H1 (cell line): ENCODE data around the gene PDCL3. TPM values are rescaled to one million over a fixed set of nuclear protein-coding genes. Genes with fewer than 3 reads are reported as not detected.

Experiments used
- CTCF ChIA-PET: fragments of 300-600 bp; sonication (Branson Sonifier 250); formaldehyde crosslinking; loops from one replicate; lab custom pipeline; 2021; ENCODE audit not compliant: partially characterized antibody; lab: Charles Lee
- POLR2A ChIA-PET: fragments of 300-600 bp; sonication (Branson Sonifier 250); formaldehyde crosslinking; loops from one replicate; lab custom pipeline; 2021; ENCODE audit warnings: inconsistent platforms; ENCODE audit not compliant: partially characterized antibody; lab: Charles Lee
- DNase-seq, 2 experiments: peaks; one replicate each; pipeline versions ENCODE4 v3.0.0 to v3.0.0-alpha.2; 2010 to 2022; ENCODE audit warnings: low spot score in 2 of 2, low read depth in 1 of 2, mixed read lengths in 1 of 2
- FAIRE-seq: peaks from 2 replicates; lab custom pipeline; 2011; peaks lifted over from hg19 to GRCh38; lab: Jason Lieb, UNC
- H2AFZ ChIP-seq: 2 replicates; pipeline ENCODE4 v1.8.1; 2012; ENCODE audit warnings: low read length, inconsistent platforms
- H2AK5ac ChIP-seq: 2 replicates; pipeline ENCODE4 v1.6.1; 2013; ENCODE audit warnings: low read depth, low read length
- H2BK120ac ChIP-seq: replicated peaks from 2 replicates; pipeline ENCODE3; 2013; ENCODE audit warnings: low read depth, low read length, inconsistent platforms
- H2BK12ac ChIP-seq: 2 replicates; pipeline ENCODE4 v1.6.1; 2013; ENCODE audit warnings: low read depth, low read length
- H2BK15ac ChIP-seq: 2 replicates; pipeline ENCODE4 v1.6.1; 2013; ENCODE audit warnings: low read length
- H2BK20ac ChIP-seq: 2 replicates; pipeline ENCODE4 v1.6.1; 2013; ENCODE audit warnings: low read length
- H2BK5ac ChIP-seq: 2 replicates; pipeline ENCODE4 v1.6.1; 2013; ENCODE audit warnings: low read depth, low read length
- H3K14ac ChIP-seq: 2 replicates; pipeline ENCODE4 v1.6.1; 2013; ENCODE audit warnings: inconsistent platforms; ENCODE audit not compliant: insufficient read length
- H3K18ac ChIP-seq: 2 replicates; pipeline ENCODE4 v1.6.1; 2013; ENCODE audit warnings: low read length; ENCODE audit errors: extremely low read depth
- H3K23ac ChIP-seq: 2 replicates; pipeline ENCODE4 v1.6.1; 2013; ENCODE audit warnings: inconsistent platforms; ENCODE audit not compliant: insufficient read length
- H3K23me2 ChIP-seq: 2 replicates; pipeline ENCODE4 v1.6.1; 2013; ENCODE audit warnings: low read depth, low read length
- H3K27ac ChIP-seq: 2 replicates; pipeline ENCODE4 v1.6.1; 2011; ENCODE audit warnings: low read depth, low read length, inconsistent platforms
- H3K27me3 ChIP-seq, 4 experiments: replicated peaks in 1 of 4; 1 replicate in 1 of 4; 2 replicates in 3 of 4; pipeline versions ENCODE4 v1.6.1 to v1.8.1; 2011 to 2013; ENCODE audit warnings: low read length in 3 of 4, mild to moderate bottlenecking in 3 of 4, inconsistent platforms in 2 of 4, mixed read lengths in 2 of 4, moderate library complexity in 1 of 4; ENCODE audit not compliant: control insufficient read depth in 3 of 4, insufficient read depth in 3 of 4; ENCODE audit errors: extremely low read depth in 1 of 4
- H3K36me3 ChIP-seq, 4 experiments: 2 replicates each; pipeline versions ENCODE4 v1.6.1 to v1.8.1; 2011 to 2013; ENCODE audit warnings: mild to moderate bottlenecking in 4 of 4, low read length in 3 of 4, moderate library complexity in 2 of 4, control low read depth in 1 of 4, inconsistent platforms in 1 of 4; ENCODE audit not compliant: insufficient read depth in 4 of 4, control insufficient read depth in 2 of 4
- H3K4ac ChIP-seq: replicated peaks from 2 replicates; pipeline ENCODE3; 2013; ENCODE audit warnings: low read length, low read depth, mixed read lengths, inconsistent platforms; ENCODE audit not compliant: insufficient read length
- H3K4me1 ChIP-seq, 4 experiments: replicated peaks in 1 of 4; 1 replicate in 1 of 4; 2 replicates in 3 of 4; pipeline versions ENCODE4 v1.6.1 to v1.8.1; 2011 to 2013; ENCODE audit warnings: low read length in 3 of 4, inconsistent platforms in 2 of 4, mixed read lengths in 1 of 4; ENCODE audit not compliant: insufficient read depth in 4 of 4, control insufficient read depth in 3 of 4
- H3K4me2 ChIP-seq, 2 experiments: 2 replicates each; pipeline versions ENCODE4 v1.6.1 to v1.8.1; 2011 to 2013; ENCODE audit warnings: low read depth in 2 of 2, low read length in 2 of 2, control low read depth in 1 of 2, inconsistent platforms in 1 of 2, mild to moderate bottlenecking in 1 of 2; ENCODE audit not compliant: insufficient read depth in 1 of 2
- H3K4me3 ChIP-seq, 4 experiments: fragments of 200-600, 300-600 bp in 1 of 4; sonication (generic), shearing (Covaris generic), sonication (Bioruptor Twin) in 1 of 4; 2 replicates each; pipeline versions ENCODE4 v1.5.1 to v1.8.1; 2011 to 2016; ENCODE audit warnings: low read length in 4 of 4, low read depth in 3 of 4, control low read depth in 2 of 4, inconsistent platforms in 2 of 4, mild to moderate bottlenecking in 2 of 4, mixed read lengths in 1 of 4, moderate library complexity in 1 of 4; ENCODE audit not compliant: insufficient read depth in 2 of 4; ENCODE audit errors: extremely low read depth in 1 of 4
- H3K56ac ChIP-seq: replicated peaks from 2 replicates; pipeline ENCODE3; 2013; ENCODE audit warnings: low read depth, mild to moderate bottlenecking, mixed read lengths, low read length, inconsistent platforms; ENCODE audit not compliant: insufficient read length
- H3K79me1 ChIP-seq: 2 replicates; pipeline ENCODE4 v1.6.1; 2013; ENCODE audit warnings: low read depth, low read length, control low read depth
- H3K79me2 ChIP-seq, 2 experiments: 2 replicates each; pipeline versions ENCODE4 v1.6.1 to v1.8.1; 2012 to 2013; ENCODE audit warnings: low read length in 2 of 2, mild to moderate bottlenecking in 2 of 2, inconsistent platforms in 1 of 2; ENCODE audit not compliant: insufficient read depth in 2 of 2, control insufficient read depth in 1 of 2
- H3K9ac ChIP-seq, 4 experiments: replicated peaks in 1 of 4; 1 replicate in 1 of 4; 2 replicates in 3 of 4; pipeline versions ENCODE4 v1.6.1 to v1.8.1; 2011 to 2013; ENCODE audit warnings: low read depth in 3 of 4, low read length in 3 of 4, control low read depth in 2 of 4, mild to moderate bottlenecking in 2 of 4, moderate library complexity in 2 of 4, inconsistent platforms in 1 of 4; ENCODE audit errors: extremely low read depth in 1 of 4
- H3K9me3 ChIP-seq, 2 experiments: 2 replicates each; pipeline versions ENCODE4 v1.6.1 to v1.8.1; 2012 to 2013; ENCODE audit warnings: mild to moderate bottlenecking in 2 of 2, moderate library complexity in 2 of 2, control low read depth in 1 of 2, inconsistent platforms in 1 of 2, low read depth in 1 of 2, low read length in 1 of 2, mixed read lengths in 1 of 2; ENCODE audit not compliant: insufficient read depth in 2 of 2
- H4K20me1 ChIP-seq, 2 experiments: replicated peaks in 1 of 2; 2 replicates each; pipeline versions ENCODE3 to v1.8.1; 2011 to 2013; ENCODE audit warnings: inconsistent platforms in 2 of 2, low read length in 2 of 2, mild to moderate bottlenecking in 1 of 2; ENCODE audit not compliant: insufficient read depth in 2 of 2, control insufficient read depth in 1 of 2
- H4K5ac ChIP-seq: 2 replicates; pipeline ENCODE4 v1.6.1; 2013; ENCODE audit warnings: low read length, low read depth, mixed read lengths, inconsistent platforms; ENCODE audit not compliant: insufficient read length
- H4K8ac ChIP-seq: 2 replicates; pipeline ENCODE4 v1.8.0; 2013; ENCODE audit warnings: mild to moderate bottlenecking, moderate library complexity, low read length, inconsistent platforms; ENCODE audit not compliant: insufficient read depth; ENCODE audit errors: extremely low read depth
- H4K91ac ChIP-seq: replicated peaks from 2 replicates; pipeline ENCODE3; 2013; ENCODE audit warnings: low read length, mixed read lengths, inconsistent platforms; ENCODE audit not compliant: insufficient read length
- TAF1 ChIP-seq: IDR thresholded peaks from 2 replicates; pipeline ENCODE4 v1.6.1; 2011; ENCODE audit warnings: mild to moderate bottlenecking, low read depth, low read length
- WGBS, 2 experiments: shearing (Covaris generic) in 1 of 2; methylation state at CpG; one replicate each; pipeline versions ENCODE4 v1.1.6 to v1.1.7; 2013 to 2015; ENCODE audit warnings: low lambda C conversion rate in 2 of 2, mixed read lengths in 2 of 2, inconsistent platforms in 1 of 2, low coverage in 1 of 2, missing lambda C conversion rate in 1 of 2; ENCODE audit not compliant: insufficient replicate concordance in 2 of 2, insufficient coverage in 1 of 2, insufficient read length in 1 of 2; ENCODE audit errors: extremely low coverage in 1 of 2, missing lambda C conversion rate in 1 of 2; 5-methylcytosine and 5-hydroxymethylcytosine counted together
- polyA plus RNA-seq, 7 experiments: library from polyadenylated mRNA; depleted of rRNA in 3 of 7; stranded (reverse) in 5 of 7; unstranded in 2 of 7; fragments of >200 nt in 5 of 7; fragments of 200-250 nt in 2 of 7; gene quantifications; 1 replicate in 5 of 7; 2 replicates in 1 of 7; 4 replicates in 1 of 7; pipeline versions ENCODE4 v1.2.1 to v1.2.3, GENCODE V29; 2011 to 2013; ENCODE audit warnings: missing spikeins in 2 of 7, mixed read lengths in 2 of 7
- total RNA-seq: library from RNA; stranded (reverse); fragmentation: NEBNext Ultra II Directional; extraction: Animal tissue kit (Norgen Biotek cat#: 25700); gene quantifications from 2 replicates; pipeline ENCODE4 v1.2.1, GENCODE V29; 2021

The PDCL3 gene
- total and polyA plus RNA-seq, 2 of the 8 experiments (the other 6 are each of a cell fraction or from before 2014, with no cell fraction given): 19.8 to 29.4 TPM

- H3K9me3 ChIP-seq: no peaks in the 10 kb centered on the region
- no peak overlapping the region for H3K9ac ChIP-seq
- no peaks in the 10 kb centered on the region for H3K79me1 ChIP-seq
- no peak overlapping the region for H2BK12ac ChIP-seq
- DNase-seq: no peak
- no peaks in the 10 kb centered on the region for H3K23me2 ChIP-seq
- no peak overlapping the region for H2BK15ac ChIP-seq
- H3K18ac ChIP-seq: no peak overlapping the region
- no peak overlapping the region for H4K8ac ChIP-seq
- H3K79me2 ChIP-seq: no peaks in the 10 kb centered on the region
- H3K4me3 ChIP-seq: no peak overlapping the region
- no peak overlapping the region for H3K56ac ChIP-seq
- ChIA-PET POLR2A (interaction anchor here (0.7 kb wide), 1 partner anchor 12 kb away, joined by 3 read pairs; no protein-coding TSS in a partner anchor), CTCF (interaction anchor here (1.0 kb wide), 1 partner anchor 107 kb away, joined by 4 read pairs; no protein-coding TSS in a partner anchor)
- H3K23ac ChIP-seq: no peak overlapping the region
- no peak overlapping the region for H2BK120ac ChIP-seq
- no peak overlapping the region for H3K4ac ChIP-seq
- H4K5ac ChIP-seq: no peak overlapping the region
- H3K4me1 ChIP-seq: no peaks in the 10 kb centered on the region
- no peak overlapping the region for H4K91ac ChIP-seq
- no peak overlapping the region for H3K27ac ChIP-seq
- 91% methylated on average over 8 of the region's 8 CpGs; no CpG with 5 or more reads in 1 of the 2 experiments for WGBS, 2 experiments
- no peak overlapping the region for H2BK20ac ChIP-seq
- H2BK5ac ChIP-seq: no peak overlapping the region
- no peak for FAIRE-seq
- no peaks in the 10 kb centered on the region for H4K20me1 ChIP-seq
- H3K27me3 ChIP-seq: no peaks in the 10 kb centered on the region
- no peaks in the 10 kb centered on the region for H3K36me3 ChIP-seq
- no peak overlapping the region for H3K14ac ChIP-seq
- no peak overlapping the region for H2AFZ ChIP-seq
- H2AK5ac ChIP-seq: no peak overlapping the region
- no peak overlapping the region for H3K4me2 ChIP-seq
- TF ChIP-seq TAF1: no peak
These were observed 33.6 kb upstream of the PDCL3 start for GRCh38 chr2:100529176-100529575.
